ENCODE results near the gene CIT.

The CIT gene

GRCh38 chr12:119828300-119828699 lies 48.8 kb downstream of the CIT start:
- Histone ChIP-seq H3K4me3 (replicated peaks; ENCODE audit: low read depth, low read length) (no peak overlapping the region), H3K36me3 (ENCODE audit: control insufficient read depth, insufficient read depth, low read length) (no peaks in the 10 kb centered on the region), H3K27me3 (replicated peaks; ENCODE audit: control insufficient read depth, insufficient read depth, low read length) (no peaks in the 10 kb centered on the region)
- TF ChIP-seq, protein P1, sequence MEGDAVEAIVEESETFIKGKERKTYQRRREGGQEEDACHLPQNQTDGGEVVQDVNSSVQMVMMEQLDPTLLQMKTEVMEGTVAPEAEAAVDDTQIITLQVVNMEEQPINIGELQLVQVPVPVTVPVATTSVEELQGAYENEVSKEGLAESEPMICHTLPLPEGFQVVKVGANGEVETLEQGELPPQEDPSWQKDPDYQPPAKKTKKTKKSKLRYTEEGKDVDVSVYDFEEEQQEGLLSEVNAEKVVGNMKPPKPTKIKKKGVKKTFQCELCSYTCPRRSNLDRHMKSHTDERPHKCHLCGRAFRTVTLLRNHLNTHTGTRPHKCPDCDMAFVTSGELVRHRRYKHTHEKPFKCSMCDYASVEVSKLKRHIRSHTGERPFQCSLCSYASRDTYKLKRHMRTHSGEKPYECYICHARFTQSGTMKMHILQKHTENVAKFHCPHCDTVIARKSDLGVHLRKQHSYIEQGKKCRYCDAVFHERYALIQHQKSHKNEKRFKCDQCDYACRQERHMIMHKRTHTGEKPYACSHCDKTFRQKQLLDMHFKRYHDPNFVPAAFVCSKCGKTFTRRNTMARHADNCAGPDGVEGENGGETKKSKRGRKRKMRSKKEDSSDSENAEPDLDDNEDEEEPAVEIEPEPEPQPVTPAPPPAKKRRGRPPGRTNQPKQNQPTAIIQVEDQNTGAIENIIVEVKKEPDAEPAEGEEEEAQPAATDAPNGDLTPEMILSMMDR (IDR thresholded peaks at IDR 0.05; ENCODE audit: insufficient read depth, low read length, poor library complexity, severe bottlenecking) = no peak
- DNase-seq (ENCODE audit: extremely low read depth, insufficient read length) = no peak

- Histone ChIP-seq H3K4me3 (replicated peaks; ENCODE audit: low read depth, low read length) (no peak overlapping the region), H3K36me3 (ENCODE audit: control insufficient read depth, insufficient read depth, low read length) (no peaks in the 10 kb centered on the region), H3K27me3 (replicated peaks; ENCODE audit: control insufficient read depth, insufficient read depth, low read length) (no peaks in the 10 kb centered on the region)
- TF ChIP-seq, protein P1 (IDR thresholded peaks at IDR 0.05; ENCODE audit: insufficient read depth, low read length, poor library complexity, severe bottlenecking) = no peak
- DNase-seq (ENCODE audit: extremely low read depth, insufficient read length) = no peak
These were observed 49.4 kb downstream of the CIT start for GRCh38 chr12:119827760-119828159.

GRCh38 chr12:119826661-119827445 lies 50.3 kb downstream of the CIT start:
- no peaks in the 10 kb centered on the region for H3K27me3 ChIP-seq (replicated peaks; ENCODE audit: control insufficient read depth, insufficient read depth, low read length)
- no peaks in the 10 kb centered on the region for H3K36me3 ChIP-seq (ENCODE audit: control insufficient read depth, insufficient read depth, low read length)
- TF ChIP-seq, protein P1 (IDR thresholded peaks at IDR 0.05; ENCODE audit: insufficient read depth, low read length, poor library complexity, severe bottlenecking) = no peak
- DNase-seq (ENCODE audit: extremely low read depth, insufficient read length) = no peak
- no peak overlapping the region for H3K4me3 ChIP-seq (replicated peaks; ENCODE audit: low read depth, low read length)

DNA sequence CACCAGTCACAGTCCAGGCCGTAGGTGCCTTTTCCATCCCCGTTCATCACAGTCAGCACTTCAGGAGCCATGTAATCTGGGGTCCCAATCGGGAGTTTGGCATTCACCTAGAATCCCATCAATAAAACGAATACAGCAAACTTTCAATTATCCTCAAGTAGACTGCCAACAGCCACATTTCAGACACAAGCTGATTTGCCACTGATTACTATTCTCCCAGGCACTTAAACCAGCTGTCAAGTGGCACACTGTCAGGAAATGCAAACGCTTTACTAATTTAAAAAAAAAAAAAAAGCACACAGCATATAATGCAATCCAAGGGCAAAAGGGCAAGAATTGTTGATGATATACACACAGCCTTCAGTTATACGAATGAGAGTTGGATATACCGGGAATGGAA lies 51.9 kb downstream of the CIT start:
- TF ChIP-seq, protein P1 (IDR thresholded peaks at IDR 0.05; ENCODE audit: insufficient read depth, low read length, poor library complexity, severe bottlenecking) = no peak
- Histone ChIP-seq H3K4me3 (replicated peaks; ENCODE audit: low read depth, low read length) (no peak overlapping the region), H3K27me3 (replicated peaks; ENCODE audit: control insufficient read depth, insufficient read depth, low read length) (no peaks in the 10 kb centered on the region), H3K36me3 (ENCODE audit: control insufficient read depth, insufficient read depth, low read length) (no peaks in the 10 kb centered on the region)
- DNase-seq (ENCODE audit: extremely low read depth, insufficient read length) = no peak

GRCh38 chr12:119822046-119822445 lies 55.1 kb downstream of the CIT start:
- Histone ChIP-seq H3K4me3 (replicated peaks; ENCODE audit: low read depth, low read length) (no peak overlapping the region), H3K27me3 (replicated peaks; ENCODE audit: control insufficient read depth, insufficient read depth, low read length) (no peaks in the 10 kb centered on the region), H3K36me3 (ENCODE audit: control insufficient read depth, insufficient read depth, low read length) (peaks cover 2% of the 10 kb centered on the region; the same call in 1 of the 2 replicates)
- TF ChIP-seq, protein P1 (IDR thresholded peaks at IDR 0.05; ENCODE audit: insufficient read depth, low read length, poor library complexity, severe bottlenecking) = no peak
- no peak for DNase-seq (ENCODE audit: extremely low read depth, insufficient read length)

Measured in GM06990 (cell line).